HG03432 (cell line): ENCODE data around the gene UNC13C.
"Not testable (repeated sequence)": the region's sequence is repeated elsewhere in the genome, so short reads cannot be mapped to it uniquely, and the experiment has no call there.

Experiments used
- ATAC-seq: cut with Tn5 transposase; IDR thresholded peaks from one replicate; pipeline ENCODE4 v1.9.1; 2021; ENCODE audit warnings: mild to moderate bottlenecking, moderate library complexity; ENCODE audit not compliant: unreplicated experiment

Gene UNC13C

GRCh38 chr15:54410481-54410880 lies 432.2 kb downstream of the UNC13C start:
- ATAC-seq, result no peak

GRCh38 chr15:54424171-54424570 lies 445.9 kb downstream of the UNC13C start:
- no peak for ATAC-seq

- ATAC-seq, result no peak
These were observed 450.4 kb downstream of the UNC13C start for GRCh38 chr15:54428596-54428995.

- ATAC-seq, result not testable (repeated sequence)
These were observed 472.0 kb downstream of the UNC13C start for GRCh38 chr15:54450288-54450687.

GRCh38 chr15:54456413-54456812 lies 478.2 kb downstream of the UNC13C start:
- ATAC-seq, result no peak

- no peak for ATAC-seq
These were observed 484.3 kb downstream of the UNC13C start for GRCh38 chr15:54462511-54462913.

GRCh38 chr15:54481819-54482218 lies 503.6 kb downstream of the UNC13C start:
- no peak for ATAC-seq

GRCh38 chr15:54482251-54482650 lies 504.0 kb downstream of the UNC13C start:
- no peak for ATAC-seq

GRCh38 chr15:54500330-54500729 lies 522.1 kb downstream of the UNC13C start:
- no peak for ATAC-seq

GRCh38 chr15:54502416-54503075 lies 524.3 kb downstream of the UNC13C start:
- ATAC-seq, result no peak

- ATAC-seq, result no peak
These were observed 526.5 kb downstream of the UNC13C start for GRCh38 chr15:54504695-54505094.

GRCh38 chr15:54506977-54507524 lies 528.8 kb downstream of the UNC13C start:
- ATAC-seq, result no peak

GRCh38 chr15:54514601-54515000 lies 536.4 kb downstream of the UNC13C start:
- no peak for ATAC-seq

- ATAC-seq, result peak; percentile 38
These were observed 537.7 kb downstream of the UNC13C start for GRCh38 chr15:54515664-54516582.

GRCh38 chr15:54517366-54517765 lies 539.1 kb downstream of the UNC13C start:
- ATAC-seq, result no peak

- ATAC-seq, result peak; percentile 33
These were observed 540.1 kb downstream of the UNC13C start for GRCh38 chr15:54518156-54518882.

GRCh38 chr15:54519577-54519976 lies 541.3 kb downstream of the UNC13C start:
- peak; percentile 81 for ATAC-seq

GRCh38 chr15:54520616-54521015 lies 542.4 kb downstream of the UNC13C start:
- ATAC-seq, result no peak

GRCh38 chr15:54521206-54521605 lies 543.0 kb downstream of the UNC13C start:
- no peak for ATAC-seq

GRCh38 chr15:54528021-54528420 lies 549.8 kb downstream of the UNC13C start:
- ATAC-seq, result no peak

- no peak for ATAC-seq
These were observed 562.5 kb downstream of the UNC13C start for GRCh38 chr15:54540721-54541120.
